GM13977 (cell line): Measurements from ENCODE around the gene DHRS3.

Experiments used
- DNase-seq: peaks from one replicate; pipeline ENCODE4 v3.0.0; 2012; ENCODE audit warnings: low spot score
- CTCF ChIP-seq: IDR thresholded peaks from 2 replicates; pipeline ENCODE4 v1.5.1; 2012; ENCODE audit warnings: mild to moderate bottlenecking, control low read depth; ENCODE audit not compliant: insufficient read depth; ENCODE audit errors: extremely low read depth, missing control alignments
- in situ Hi-C: fragments of 300-500 bp; cut with MboI; formaldehyde crosslinking; loops from one replicate; pipeline ENCODE4 v1.12.0; 2022; ENCODE audit warnings: low sequenced_read_pairs, low pct_unique_long_range_greater_than_20kb, mixed read lengths, inconsistent platforms; ENCODE audit not compliant: unreplicated experiment

DHRS3 gene

GRCh38 chr1:12587981-12588640 is 29.9 kb downstream of the DHRS3 start:
- DNase-seq: no peak

GRCh38 chr1:12585951-12586942 is 31.8 kb downstream of the DHRS3 start:
- in situ Hi-C loops: no loop called here
- TF ChIP-seq CTCF: no peak
- DNase-seq: no peak

More at GRCh38 chr1:12587981-12588640, 29.9 kb downstream of the DHRS3 start:
- in situ Hi-C loops: no loop called here
- TF ChIP-seq CTCF: no peak

- no peak for TF ChIP-seq CTCF
- in situ Hi-C loops: no loop called here
- DNase-seq: no peak
Observed at GRCh38 chr1:12585536-12585935, 32.5 kb downstream of the DHRS3 start.

GRCh38 chr1:12584900-12585525 is 33.0 kb downstream of the DHRS3 start:
- DNase-seq: no peak
- TF ChIP-seq CTCF: no peak
- in situ Hi-C loops: no loop called here

GRCh38 chr1:12583484-12583883 is 34.5 kb downstream of the DHRS3 start:
- in situ Hi-C loops: no loop called here
- TF ChIP-seq CTCF: no peak

GRCh38 chr1:12582649-12583048 is 35.4 kb downstream of the DHRS3 start:
- no peak for DNase-seq
- in situ Hi-C loops: no loop called here
- TF ChIP-seq CTCF: no peak

More at GRCh38 chr1:12583484-12583883, 34.5 kb downstream of the DHRS3 start:
- DNase-seq: no peak
